ENCODE results near the gene DNAJC1.

DNAJC1 gene

GRCh38 chr10:21727452-21728168, 275.9 kb downstream of the DNAJC1 start:
- no peak overlapping the region for H3K4ac ChIP-seq (ENCODE audit: low read length)
- H3K27me3 ChIP-seq (ENCODE audit: control insufficient read depth in 3 of 3, insufficient read depth in 3 of 3, low read depth in 1 of 3, low read length in 3 of 3) = no peaks in the 10 kb centered on the region
- no peak overlapping the region for H2BK5ac ChIP-seq (ENCODE audit: low read length)
- no peak for DNase-seq (ENCODE audit: low spot score)
- H2BK120ac ChIP-seq (ENCODE audit: low read depth, low read length) = no peak overlapping the region
- WGBS, 2 donors (ENCODE audit: extremely low coverage in 2 of 2, insufficient read length in 2 of 2, insufficient replicate concordance in 1 of 2) = no CpG with 5 or more reads among the region's 13 CpGs
- H3K4me1 ChIP-seq (ENCODE audit: control insufficient read depth in 2 of 2, insufficient read depth in 1 of 2, low read depth in 1 of 2, low read length in 2 of 2) = peaks cover 15 to 34% of the 10 kb centered on the region in 2 donors
- H3K23ac ChIP-seq (ENCODE audit: low read depth, low read length, poor library complexity) = no peak overlapping the region
- no peak overlapping the region for H3K18ac ChIP-seq (ENCODE audit: low read length)
- H3K14ac ChIP-seq (ENCODE audit: low read length) = no peak overlapping the region
- no peak overlapping the region for H3K9ac ChIP-seq (ENCODE audit: low read depth, low read length, poor library complexity)
- no peak overlapping the region for H2BK12ac ChIP-seq (ENCODE audit: low read length)
- no peaks in the 10 kb centered on the region for H3K79me1 ChIP-seq (ENCODE audit: low read depth, low read length)
- H3K9me3 ChIP-seq (replicated peaks in 1 of 2; ENCODE audit: control insufficient read depth in 2 of 2, insufficient read depth in 1 of 2, low read depth in 1 of 2, low read length in 2 of 2) = no peaks in the 10 kb centered on the region
- H2AK5ac ChIP-seq (ENCODE audit: low read depth, low read length) = no peak overlapping the region
- H3K36me3 ChIP-seq (replicated peaks in 1 of 2; ENCODE audit: control insufficient read depth in 2 of 2, insufficient read depth in 2 of 2, low read length in 2 of 2) = peaks cover 0 to 54% of the 10 kb centered on the region in 2 donors
- no peak overlapping the region for H4K8ac ChIP-seq (ENCODE audit: low read depth, low read length)
- no peak overlapping the region for H2AFZ ChIP-seq (ENCODE audit: low read length)
- no peak overlapping the region for H4K91ac ChIP-seq (ENCODE audit: low read depth, low read length, poor library complexity)
- H3K27ac ChIP-seq (replicated peaks; ENCODE audit: low read length) = peak overlapping the region; percentile 43
- H3K4me3 ChIP-seq (ENCODE audit: low read length in 2 of 2) = no peak overlapping the region
- H3K4me2 ChIP-seq (ENCODE audit: insufficient read depth, low read length, poor library complexity, severe bottlenecking) = no peak overlapping the region
- H2BK15ac ChIP-seq (ENCODE audit: low read length) = no peak overlapping the region

DNA sequence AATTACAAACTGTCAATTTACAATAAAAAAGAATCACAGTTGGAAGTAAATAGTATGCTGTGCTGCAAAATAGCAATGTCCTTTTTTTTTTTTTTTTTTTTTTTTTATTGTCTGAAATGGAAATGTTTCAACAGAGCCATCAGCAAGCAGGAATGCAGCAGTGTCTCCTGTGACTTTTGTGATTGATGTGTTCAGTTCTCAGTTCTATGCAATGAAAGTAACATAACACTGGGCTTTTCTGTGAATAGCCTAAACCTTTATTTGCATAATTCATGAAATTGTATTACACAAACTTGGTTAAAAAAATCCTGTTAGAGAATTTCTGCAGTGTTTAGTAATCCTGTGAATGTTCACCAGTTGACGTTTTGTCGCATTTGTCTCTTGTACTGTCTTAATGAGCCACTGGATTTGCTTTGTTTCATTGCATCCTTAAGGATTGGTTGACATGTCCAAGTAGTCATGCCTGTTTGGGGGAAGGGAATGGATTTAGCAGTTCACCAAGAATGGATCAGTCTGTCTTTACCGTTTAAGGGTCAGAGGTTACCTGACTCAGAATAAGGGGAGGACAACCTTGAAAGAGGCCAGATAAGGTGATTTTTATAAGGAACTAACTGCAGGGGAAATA, 276.8 kb downstream of the DNAJC1 start:
- Histone ChIP-seq H2BK120ac (ENCODE audit: low read depth, low read length) (no peak overlapping the region), H3K14ac (ENCODE audit: low read length) (no peak overlapping the region), H3K4ac (ENCODE audit: low read length) (no peak overlapping the region), H3K9me3 (replicated peaks in 1 of 2; ENCODE audit: control insufficient read depth in 2 of 2, insufficient read depth in 1 of 2, low read depth in 1 of 2, low read length in 2 of 2) (no peaks in the 10 kb centered on the region), H3K4me2 (ENCODE audit: insufficient read depth, low read length, poor library complexity, severe bottlenecking) (no peak overlapping the region), H3K9ac (ENCODE audit: low read depth, low read length, poor library complexity) (no peak overlapping the region), H2AFZ (ENCODE audit: low read length) (no peak overlapping the region), H3K27me3 (ENCODE audit: control insufficient read depth in 3 of 3, insufficient read depth in 3 of 3, low read depth in 1 of 3, low read length in 3 of 3) (no peaks in the 10 kb centered on the region), H3K4me1 (ENCODE audit: control insufficient read depth in 2 of 2, insufficient read depth in 1 of 2, low read depth in 1 of 2, low read length in 2 of 2) (peaks cover 12 to 30% of the 10 kb centered on the region in 2 donors), H2AK5ac (ENCODE audit: low read depth, low read length) (no peak overlapping the region), H2BK5ac (ENCODE audit: low read length) (no peak overlapping the region), H3K27ac (replicated peaks; ENCODE audit: low read length) (no peak overlapping the region), H3K4me3 (ENCODE audit: low read length in 2 of 2) (no peak overlapping the region), H2BK15ac (ENCODE audit: low read length) (no peak overlapping the region), H3K36me3 (replicated peaks in 1 of 2; ENCODE audit: control insufficient read depth in 2 of 2, insufficient read depth in 2 of 2, low read length in 2 of 2) (peaks cover 0 to 55% of the 10 kb centered on the region in 2 donors), H3K23ac (ENCODE audit: low read depth, low read length, poor library complexity) (no peak overlapping the region), H4K91ac (ENCODE audit: low read depth, low read length, poor library complexity) (no peak overlapping the region), H2BK12ac (ENCODE audit: low read length) (no peak overlapping the region), H4K8ac (ENCODE audit: low read depth, low read length) (no peak overlapping the region), H3K79me1 (ENCODE audit: low read depth, low read length) (no peaks in the 10 kb centered on the region), H3K18ac (ENCODE audit: low read length) (no peak overlapping the region)
- no peak for DNase-seq (ENCODE audit: low spot score)
- WGBS, 2 donors (ENCODE audit: extremely low coverage in 2 of 2, insufficient read length in 2 of 2, insufficient replicate concordance in 1 of 2) = no CpG with 5 or more reads among the region's 3 CpGs

GRCh38 chr10:21724687-21725367, 278.7 kb downstream of the DNAJC1 start:
- Histone ChIP-seq H2BK5ac (ENCODE audit: low read length) (no peak overlapping the region), H3K79me1 (ENCODE audit: low read depth, low read length) (no peaks in the 10 kb centered on the region), H2BK12ac (ENCODE audit: low read length) (no peak overlapping the region), H3K27me3 (ENCODE audit: control insufficient read depth in 3 of 3, insufficient read depth in 3 of 3, low read depth in 1 of 3, low read length in 3 of 3) (no peaks in the 10 kb centered on the region), H3K9me3 (replicated peaks in 1 of 2; ENCODE audit: control insufficient read depth in 2 of 2, insufficient read depth in 1 of 2, low read depth in 1 of 2, low read length in 2 of 2) (no peaks in the 10 kb centered on the region), H3K4me3 (ENCODE audit: low read length in 2 of 2) (no peak overlapping the region), H3K9ac (ENCODE audit: low read depth, low read length, poor library complexity) (no peak overlapping the region), H2BK15ac (ENCODE audit: low read length) (no peak overlapping the region), H3K36me3 (replicated peaks in 1 of 2; ENCODE audit: control insufficient read depth in 2 of 2, insufficient read depth in 2 of 2, low read length in 2 of 2) (peaks cover 0 to 59% of the 10 kb centered on the region in 2 donors), H3K23ac (ENCODE audit: low read depth, low read length, poor library complexity) (no peak overlapping the region), H2AFZ (ENCODE audit: low read length) (no peak overlapping the region), H3K4ac (ENCODE audit: low read length) (no peak overlapping the region), H4K91ac (ENCODE audit: low read depth, low read length, poor library complexity) (no peak overlapping the region), H3K4me2 (ENCODE audit: insufficient read depth, low read length, poor library complexity, severe bottlenecking) (no peak overlapping the region), H2AK5ac (ENCODE audit: low read depth, low read length) (no peak overlapping the region), H4K8ac (ENCODE audit: low read depth, low read length) (no peak overlapping the region), H3K14ac (ENCODE audit: low read length) (no peak overlapping the region), H2BK120ac (ENCODE audit: low read depth, low read length) (no peak overlapping the region), H3K18ac (ENCODE audit: low read length) (no peak overlapping the region), H3K4me1 (ENCODE audit: control insufficient read depth in 2 of 2, insufficient read depth in 1 of 2, low read depth in 1 of 2, low read length in 2 of 2) (peaks cover 12 to 42% of the 10 kb centered on the region in 2 donors), H3K27ac (replicated peaks; ENCODE audit: low read length) (peak overlapping the region; percentile 61)
- DNase-seq (ENCODE audit: low spot score) = no peak
- no CpG with 5 or more reads among the region's 4 CpGs for WGBS, 2 donors (ENCODE audit: extremely low coverage in 2 of 2, insufficient read length in 2 of 2, insufficient replicate concordance in 1 of 2)

DNA sequence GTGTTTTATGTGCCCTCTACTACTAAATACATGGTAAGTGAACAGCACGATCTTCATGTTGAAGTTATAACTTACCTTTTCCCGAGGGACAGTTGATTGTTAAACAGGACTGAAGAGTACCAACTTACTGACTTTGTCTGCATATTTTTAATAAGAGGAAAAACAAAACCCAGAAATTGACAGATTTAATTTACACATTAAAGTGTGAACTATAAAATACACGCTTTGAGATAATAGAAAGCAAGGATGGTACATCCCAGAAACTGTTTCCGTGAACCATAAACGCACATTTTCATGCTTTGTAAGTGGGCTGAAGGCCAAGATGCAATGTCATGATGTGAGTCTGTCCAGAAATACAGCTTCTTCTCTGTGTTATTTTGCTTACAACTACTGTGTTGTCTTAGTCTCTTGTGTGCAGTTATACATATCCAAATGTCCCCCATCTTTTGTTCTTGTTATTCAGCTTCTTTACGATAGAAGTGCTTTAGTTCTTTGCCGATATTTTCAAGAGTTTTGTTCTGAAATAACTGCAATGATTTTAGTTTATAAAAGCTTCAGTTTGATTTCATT, 279.4 kb downstream of the DNAJC1 start:
- H3K27me3 ChIP-seq (ENCODE audit: control insufficient read depth in 3 of 3, insufficient read depth in 3 of 3, low read depth in 1 of 3, low read length in 3 of 3) = no peaks in the 10 kb centered on the region
- no peak for DNase-seq (ENCODE audit: low spot score)

More for the DNA sequence above, 279.4 kb downstream of the DNAJC1 start:
- no peak overlapping the region for H2AK5ac ChIP-seq (ENCODE audit: low read depth, low read length)
- H3K9ac ChIP-seq (ENCODE audit: low read depth, low read length, poor library complexity) = no peak overlapping the region
- H4K8ac ChIP-seq (ENCODE audit: low read depth, low read length) = no peak overlapping the region
- no CpG with 5 or more reads among the region's 7 CpGs for WGBS, 2 donors (ENCODE audit: extremely low coverage in 2 of 2, insufficient read length in 2 of 2, insufficient replicate concordance in 1 of 2)
- H2BK120ac ChIP-seq (ENCODE audit: low read depth, low read length) = no peak overlapping the region
- H3K4ac ChIP-seq (ENCODE audit: low read length) = no peak overlapping the region
- H3K9me3 ChIP-seq (replicated peaks in 1 of 2; ENCODE audit: control insufficient read depth in 2 of 2, insufficient read depth in 1 of 2, low read depth in 1 of 2, low read length in 2 of 2) = no peaks in the 10 kb centered on the region
- no peak overlapping the region for H3K23ac ChIP-seq (ENCODE audit: low read depth, low read length, poor library complexity)
- H3K4me3 ChIP-seq (ENCODE audit: low read length in 2 of 2) = no peak overlapping the region
- no peak overlapping the region for H3K18ac ChIP-seq (ENCODE audit: low read length)
- no peak overlapping the region for H2BK15ac ChIP-seq (ENCODE audit: low read length)
- no peak overlapping the region for H3K4me2 ChIP-seq (ENCODE audit: insufficient read depth, low read length, poor library complexity, severe bottlenecking)
- H3K14ac ChIP-seq (ENCODE audit: low read length) = no peak overlapping the region
- peaks cover 12 to 42% of the 10 kb centered on the region in 2 donors for H3K4me1 ChIP-seq (ENCODE audit: control insufficient read depth in 2 of 2, insufficient read depth in 1 of 2, low read depth in 1 of 2, low read length in 2 of 2)
- H4K91ac ChIP-seq (ENCODE audit: low read depth, low read length, poor library complexity) = no peak overlapping the region
- H3K36me3 ChIP-seq (replicated peaks in 1 of 2; ENCODE audit: control insufficient read depth in 2 of 2, insufficient read depth in 2 of 2, low read length in 2 of 2) = peaks cover 0 to 59% of the 10 kb centered on the region in 2 donors
- no peak overlapping the region for H2BK12ac ChIP-seq (ENCODE audit: low read length)
- no peak overlapping the region for H2AFZ ChIP-seq (ENCODE audit: low read length)
- no peak overlapping the region for H3K27ac ChIP-seq (replicated peaks; ENCODE audit: low read length)
- H2BK5ac ChIP-seq (ENCODE audit: low read length) = no peak overlapping the region
- no peaks in the 10 kb centered on the region for H3K79me1 ChIP-seq (ENCODE audit: low read depth, low read length)
